Ishikawa (cell line): ENCODE data around the gene ZNF804A.

Source experiments
- CEBPB ChIP-seq: IDR thresholded peaks from 2 replicates; pipeline ENCODE4 v1.6.1; 2012
- CREB1 ChIP-seq: IDR thresholded peaks from 2 replicates; pipeline ENCODE4 v1.6.1; 2012; ENCODE audit warnings: low read depth
- EGR1 ChIP-seq: IDR thresholded peaks from 2 replicates; pipeline ENCODE4 v1.6.1; 2012
- EP300 ChIP-seq: IDR thresholded peaks from 2 replicates; pipeline ENCODE4 v1.6.1; 2012; ENCODE audit warnings: borderline replicate concordance
- FOXM1 ChIP-seq: IDR thresholded peaks from 2 replicates; pipeline ENCODE4 v1.6.1; 2012; ENCODE audit warnings: low read depth, borderline replicate concordance
- MAX ChIP-seq: IDR thresholded peaks from 2 replicates; pipeline ENCODE4 v1.6.1; 2012
- NFIC ChIP-seq: IDR thresholded peaks from 2 replicates; pipeline ENCODE4 v1.6.1; 2012
- RAD21 ChIP-seq: IDR thresholded peaks from 2 replicates; pipeline ENCODE4 v1.6.1; 2012; ENCODE audit warnings: low read depth
- REST ChIP-seq: IDR thresholded peaks from 2 replicates; pipeline ENCODE4 v1.6.1; 2012; ENCODE audit warnings: low read depth, mild to moderate bottlenecking
- TAF1 ChIP-seq: IDR thresholded peaks from 2 replicates; pipeline ENCODE4 v1.6.1; 2012; ENCODE audit warnings: low read depth, mild to moderate bottlenecking
- TCF12 ChIP-seq: IDR thresholded peaks from 2 replicates; pipeline ENCODE4 v1.6.1; 2012; ENCODE audit warnings: low read depth
- TEAD4 ChIP-seq: IDR thresholded peaks from 2 replicates; pipeline ENCODE4 v1.6.1; 2012
- USF1 ChIP-seq: IDR thresholded peaks from 2 replicates; pipeline ENCODE4 v1.6.1; 2012
- YY1 ChIP-seq: IDR thresholded peaks from 2 replicates; pipeline ENCODE4 v1.6.1; 2012; ENCODE audit warnings: low read depth
- ZBTB7A ChIP-seq: IDR thresholded peaks from 2 replicates; pipeline ENCODE4 v1.6.1; 2012; ENCODE audit warnings: low read depth

Gene ZNF804A

DNA sequence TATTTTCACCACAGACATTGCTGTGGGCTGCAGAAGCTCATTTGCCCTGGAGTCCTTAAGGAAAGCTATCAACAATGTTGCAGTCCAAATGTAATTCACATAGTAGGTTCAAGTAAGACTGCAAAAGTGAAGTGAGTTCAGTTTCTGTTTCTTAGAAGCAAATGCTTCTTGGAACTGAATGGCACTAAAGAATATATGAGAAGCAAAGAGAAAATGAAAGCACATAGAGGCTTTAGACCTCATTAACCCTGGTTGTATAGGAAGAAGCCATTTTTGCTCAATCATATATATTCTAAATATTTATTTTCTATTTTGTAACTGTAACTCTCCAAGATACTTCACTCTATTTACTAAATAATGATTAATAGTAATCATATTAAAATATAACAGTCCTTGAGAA, 292.0 kb downstream of the ZNF804A start:
- TF ChIP-seq TAF1 (no peak), MAX (no peak), REST (no peak), USF1 (no peak), ZBTB7A (no peak)

DNA sequence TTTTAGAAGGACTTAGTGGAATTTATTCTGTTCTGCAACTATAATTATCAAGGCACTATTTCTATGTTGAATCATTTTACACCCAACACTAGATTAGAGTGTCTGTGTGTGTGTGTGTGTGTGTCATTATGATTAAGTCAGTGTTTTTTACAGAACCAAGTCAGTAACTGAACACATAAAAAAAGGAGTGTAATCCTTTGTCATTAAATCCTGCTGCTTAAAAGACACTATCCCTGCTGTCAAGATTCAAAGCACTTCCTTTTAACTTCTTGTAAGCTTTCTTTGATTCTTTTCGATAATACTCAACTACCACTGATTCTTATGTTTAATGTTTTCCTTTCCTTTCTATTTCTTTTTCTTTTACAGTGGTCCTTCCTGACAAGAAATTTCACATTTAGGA, 306.7 kb downstream of the ZNF804A start:
- TF ChIP-seq TAF1 (no peak), RAD21 (no peak), TEAD4 (no peak), YY1 (no peak), TCF12 (no peak), MAX (no peak), ZBTB7A (no peak), EP300 (no peak), USF1 (no peak), CEBPB (no peak), CREB1 (no peak), REST (no peak), EGR1 (no peak)

GRCh38 chr2:184906160-184906559, 307.8 kb downstream of the ZNF804A start:
- TF ChIP-seq EP300 (no peak), CEBPB (no peak), RAD21 (no peak), ZBTB7A (no peak), FOXM1 (no peak), CREB1 (no peak), MAX (no peak), TAF1 (no peak)

DNA sequence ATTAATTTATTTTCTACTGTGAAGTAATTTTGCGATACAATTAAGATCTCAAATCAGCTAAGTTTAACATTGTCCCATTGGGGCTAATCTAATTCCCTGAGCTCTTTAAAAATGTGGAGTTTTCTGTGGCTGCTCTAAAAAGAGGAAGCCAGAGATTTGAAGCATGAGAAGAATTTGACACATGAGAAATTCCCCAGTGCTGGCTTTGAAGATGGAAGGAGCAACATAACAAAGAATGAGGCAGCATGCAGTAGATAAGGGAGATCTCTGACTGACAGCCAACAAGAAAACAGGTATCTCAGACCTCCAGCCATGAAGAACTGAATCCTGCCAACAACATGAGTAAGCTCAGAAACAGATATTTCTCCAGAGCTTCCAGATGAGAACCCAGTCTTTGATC, 308.4 kb downstream of the ZNF804A start:
- no peak for TF ChIP-seq TAF1
- no peak for TF ChIP-seq YY1
- TF ChIP-seq USF1, result no peak
- no peak for TF ChIP-seq FOXM1
- TF ChIP-seq EP300, result no peak
- no peak for TF ChIP-seq TCF12
- TF ChIP-seq REST, result no peak
- TF ChIP-seq NFIC, result no peak
- no peak for TF ChIP-seq EGR1
- TF ChIP-seq ZBTB7A, result no peak
- no peak for TF ChIP-seq TEAD4
- TF ChIP-seq RAD21, result no peak
- no peak for TF ChIP-seq CREB1
- TF ChIP-seq MAX, result no peak
- no peak for TF ChIP-seq CEBPB
